ENCODE measurements around the gene CFAP107.

CFAP107 gene

DNA sequence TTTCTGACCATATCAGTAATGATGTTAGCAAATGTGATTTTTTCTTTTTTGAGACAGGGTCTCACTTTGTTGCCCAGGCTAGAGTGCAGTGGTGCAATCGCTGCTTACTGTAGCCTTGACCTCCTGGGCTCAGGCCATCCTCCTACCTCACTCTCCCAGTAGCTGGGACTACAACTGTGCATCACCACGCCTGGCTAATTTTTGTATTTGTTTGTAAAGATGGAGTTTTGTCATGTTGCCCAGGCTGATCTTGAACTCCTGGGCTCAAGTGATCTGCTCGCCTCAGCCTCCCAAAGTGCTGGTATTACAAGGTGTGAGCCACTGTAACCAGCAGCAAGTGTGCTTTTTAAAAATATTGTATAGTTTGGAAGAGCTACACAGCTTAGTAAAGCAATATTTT, 4.1 kb upstream of the CFAP107 start:
- DNase-seq (ENCODE audit: low spot score), result no peak

DNA sequence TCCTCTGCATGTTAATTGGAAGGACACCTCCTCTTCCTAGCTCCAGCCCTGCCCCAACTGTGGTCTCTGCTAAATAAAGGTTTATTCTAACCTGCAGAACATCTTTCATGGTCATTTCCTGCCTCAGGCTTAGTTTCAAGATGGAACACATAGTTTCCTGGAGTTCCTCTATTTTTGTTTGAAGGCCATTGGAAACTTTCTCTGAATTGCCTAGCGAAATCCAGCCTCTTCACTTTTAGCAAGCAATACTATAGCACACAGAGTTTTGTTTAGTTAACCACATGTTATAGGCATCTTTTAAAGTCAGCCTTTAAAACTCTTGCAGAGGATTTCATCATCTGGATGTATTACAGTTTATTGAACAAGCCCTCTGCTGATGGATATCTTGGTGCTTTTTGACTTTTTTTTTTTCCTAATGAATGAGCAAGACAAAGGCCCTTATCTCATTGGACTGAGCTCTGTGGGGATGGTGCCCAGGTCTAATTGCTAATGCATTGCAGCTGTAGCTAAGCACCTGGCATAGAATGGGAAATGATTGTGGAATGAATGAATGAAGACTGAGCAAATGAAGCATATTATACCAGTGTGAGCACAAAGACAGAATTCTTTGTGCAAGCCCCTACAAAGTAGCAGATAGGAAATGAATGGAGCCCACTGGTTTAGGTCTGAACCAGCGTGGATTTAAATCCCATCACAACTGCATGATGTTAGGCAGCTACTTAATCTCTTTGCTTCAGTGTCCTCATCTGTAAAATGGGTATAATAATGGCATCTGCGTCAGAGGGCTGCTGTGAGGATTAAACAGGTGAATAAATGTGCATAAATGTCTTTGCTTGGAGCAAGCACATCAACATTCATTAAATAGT, 641 bp upstream of the CFAP107 start:
- no peak for DNase-seq (ENCODE audit: low spot score)

DNA sequence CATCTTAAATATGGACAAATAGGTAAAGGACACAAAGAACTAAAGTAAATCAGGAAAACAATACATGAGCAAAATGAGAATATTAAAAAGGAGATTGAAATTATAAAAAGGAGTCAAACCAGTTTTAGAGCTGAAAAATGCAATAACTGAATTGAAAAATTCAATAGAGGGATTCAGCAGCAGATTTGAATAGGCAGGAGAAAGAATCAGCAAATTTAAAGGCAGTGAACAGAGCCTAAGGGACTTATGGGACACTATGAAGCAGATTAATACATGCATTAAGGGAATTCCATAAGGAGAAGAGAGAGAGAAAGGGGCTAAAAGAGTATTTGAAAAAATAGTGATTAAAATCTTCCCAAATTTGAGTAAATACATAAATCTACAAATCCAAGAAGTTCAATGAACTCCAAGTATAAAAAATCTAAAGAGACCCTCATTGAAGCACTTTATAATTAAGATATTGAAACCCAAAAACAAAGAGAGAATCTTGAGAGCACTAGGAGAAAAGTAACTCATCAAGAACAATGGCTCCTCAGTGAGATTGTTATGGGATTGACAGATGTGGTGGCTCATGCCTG, 2.9 kb downstream of the CFAP107 start:
- DNase-seq (ENCODE audit: low spot score), result no peak

DNA sequence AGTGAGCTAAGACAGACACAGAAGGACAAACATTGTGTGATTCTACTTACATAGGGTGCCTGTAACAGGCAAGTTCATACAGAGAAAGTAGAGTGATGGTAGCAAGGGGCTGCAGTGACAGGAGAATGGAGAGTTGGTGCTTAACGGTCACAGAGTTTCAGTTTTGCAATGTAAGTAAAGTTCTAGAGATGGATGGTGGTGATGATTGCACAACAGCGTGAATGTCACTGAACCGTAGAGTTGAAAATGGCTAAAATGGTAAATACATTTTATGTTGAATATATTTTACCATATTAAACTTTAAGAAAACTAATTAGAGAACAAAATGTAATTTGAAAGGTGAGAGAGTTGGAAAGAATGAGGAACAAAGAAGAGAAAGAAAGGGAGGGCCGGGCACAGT, 8.7 kb downstream of the CFAP107 start:
- no peak for DNase-seq (ENCODE audit: low spot score)

DNA sequence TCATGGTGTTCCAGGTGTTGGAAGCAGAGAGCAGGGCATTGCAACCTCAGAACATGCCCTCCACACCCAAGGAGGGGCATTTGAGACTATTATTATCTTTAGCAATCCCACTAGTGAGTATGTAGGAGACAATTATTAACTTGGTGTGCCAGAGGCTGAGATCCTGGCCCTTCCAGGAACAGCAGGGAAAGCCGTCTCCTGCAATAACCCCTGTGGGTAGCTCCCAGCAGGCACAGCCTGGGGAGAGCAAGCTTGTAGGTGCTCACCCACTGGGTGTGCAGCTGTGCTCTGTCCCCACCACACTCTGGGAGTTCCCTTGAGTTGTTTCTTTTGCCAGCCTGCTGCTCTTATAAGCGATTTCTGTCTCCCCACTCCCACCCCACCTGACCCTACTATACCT, 10.3 kb downstream of the CFAP107 start:
- no peak for DNase-seq (ENCODE audit: low spot score)

DNA sequence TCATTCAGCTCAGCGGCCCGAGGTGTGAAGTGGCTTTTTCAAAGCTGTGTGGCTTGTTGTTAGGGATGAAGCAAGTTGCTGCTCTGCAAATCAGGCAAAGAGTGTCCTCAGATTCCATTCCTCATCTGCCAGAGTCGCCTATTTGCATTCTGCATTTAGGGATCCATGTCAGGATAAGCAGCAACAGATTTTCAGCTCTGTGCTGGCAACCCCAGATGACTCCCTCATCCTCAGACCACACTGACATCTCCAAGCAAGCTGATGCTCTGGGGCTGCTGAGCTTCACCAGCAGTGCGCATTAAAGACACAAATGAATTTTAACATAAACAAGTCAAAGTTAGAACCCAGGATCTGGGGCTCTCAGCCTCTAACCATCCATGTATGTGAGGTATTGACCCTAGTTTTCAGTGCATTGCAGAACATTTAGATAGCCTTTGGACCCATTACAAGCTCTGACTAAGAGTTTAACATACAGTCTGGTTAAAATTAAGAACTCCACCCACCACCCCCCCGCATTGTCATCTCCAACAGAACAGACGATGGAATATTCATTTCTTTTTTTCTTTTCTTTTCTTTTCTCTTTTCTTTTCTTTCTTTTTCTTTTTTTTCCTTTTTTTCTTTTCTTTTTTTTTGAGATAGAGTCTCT, 10.9 kb downstream of the CFAP107 start:
- DNase-seq (ENCODE audit: low spot score), result no peak

DNA sequence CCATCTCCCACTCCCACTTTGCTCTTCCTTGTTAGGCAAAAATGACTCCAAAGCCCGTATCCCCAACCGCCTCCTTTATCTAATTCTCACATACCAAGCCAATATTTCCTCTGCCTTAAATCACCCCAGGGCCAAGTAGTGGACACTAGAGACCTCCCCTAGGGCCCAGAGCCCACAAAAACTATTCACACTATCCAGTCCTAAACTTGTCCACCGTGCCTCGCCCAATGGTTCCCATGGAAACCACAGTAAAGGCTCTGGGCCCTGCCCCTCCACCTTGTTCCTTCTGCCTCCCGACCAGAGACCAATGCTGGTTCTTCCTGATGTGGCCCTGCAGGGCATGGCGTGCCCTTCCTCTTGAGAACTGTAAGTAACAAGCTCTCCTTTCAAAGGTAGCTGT, 11.8 kb downstream of the CFAP107 start:
- DNase-seq (ENCODE audit: low spot score), result no peak

DNA sequence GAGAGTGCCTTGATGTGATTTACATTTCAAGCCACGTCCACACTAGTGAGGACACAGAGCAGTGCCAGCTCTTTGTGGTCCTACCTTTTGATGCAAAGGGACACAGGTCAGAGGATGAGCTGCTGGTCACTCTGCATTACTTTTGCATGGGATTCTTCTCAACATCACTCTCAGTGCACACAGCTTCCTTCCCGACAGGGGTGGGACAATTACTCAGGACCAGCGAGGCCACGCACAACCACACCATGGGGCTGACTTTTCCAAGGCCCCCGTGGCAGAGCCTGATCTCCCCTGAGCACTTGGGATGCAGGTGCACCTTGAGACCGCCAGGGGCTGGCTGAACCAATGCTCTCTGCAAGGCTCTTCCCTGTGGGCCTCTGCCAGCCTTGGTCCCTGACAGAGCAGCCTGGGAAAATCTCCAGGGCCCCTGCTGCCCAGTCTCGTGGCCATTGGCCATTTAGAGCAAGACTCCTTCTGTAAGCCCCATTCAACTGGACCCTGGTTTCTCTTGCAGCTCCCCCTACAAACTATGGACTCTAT, 14.3 kb downstream of the CFAP107 start:
- DNase-seq (ENCODE audit: low spot score), result peak; percentile 53

DNA sequence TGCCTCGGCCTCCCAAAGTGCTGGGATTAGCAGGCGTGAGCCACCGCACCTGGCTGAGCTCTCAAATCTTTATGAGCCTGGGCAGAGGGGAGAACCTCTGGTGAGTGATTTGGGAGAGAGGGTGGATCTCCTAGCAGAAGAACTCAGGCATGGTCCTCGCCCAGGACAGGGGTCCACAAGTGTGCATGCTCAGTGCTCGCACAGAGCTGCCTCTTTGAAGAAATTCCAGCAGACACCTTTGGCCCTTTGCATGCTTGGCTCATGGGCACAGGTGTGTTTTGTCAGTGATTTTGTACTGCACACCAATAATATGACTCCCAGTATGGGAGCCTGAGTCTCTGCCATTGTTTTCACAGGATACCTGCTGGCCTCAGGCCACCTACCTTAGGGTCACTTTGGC, 15.8 kb downstream of the CFAP107 start:
- no peak for DNase-seq (ENCODE audit: low spot score)

DNA sequence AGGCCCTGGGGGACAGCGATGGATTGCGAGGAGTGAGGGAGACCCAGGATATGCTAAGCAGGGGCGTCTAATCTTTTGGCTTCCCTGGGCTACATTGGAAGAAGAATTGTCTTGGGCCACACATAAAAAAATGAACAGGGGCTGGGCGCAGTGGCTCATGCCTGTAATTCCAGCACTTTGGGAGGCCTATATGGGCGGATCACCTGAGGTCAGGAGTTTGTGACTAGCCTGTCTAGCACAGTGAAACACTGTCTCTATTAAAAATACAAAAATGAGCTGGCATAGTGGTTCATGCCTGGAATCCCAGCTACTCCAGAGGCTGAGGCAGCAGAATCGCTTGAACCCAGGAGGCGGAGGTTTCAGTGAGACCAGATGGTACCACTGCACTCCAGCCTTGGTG, 16.8 kb downstream of the CFAP107 start:
- DNase-seq (ENCODE audit: low spot score), result no peak

DNA sequence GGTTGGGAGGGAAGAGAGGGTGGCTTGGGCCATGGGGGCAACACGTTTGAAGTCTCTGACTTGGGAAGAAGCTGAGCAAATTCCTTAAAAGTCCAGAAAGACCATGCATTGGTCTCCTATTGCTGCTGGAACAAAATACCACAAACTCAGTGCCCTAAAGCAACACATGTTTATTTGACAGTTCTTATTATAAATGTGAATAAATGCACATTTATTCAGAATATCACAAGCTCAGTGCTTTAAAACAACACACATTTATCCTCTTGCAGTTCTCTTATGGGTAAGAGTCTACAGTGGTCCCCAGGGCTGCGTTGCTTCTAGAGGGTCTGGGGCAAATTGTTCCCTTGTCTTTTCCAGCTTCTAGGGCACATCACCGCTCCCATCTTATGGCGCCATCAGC, 17.5 kb downstream of the CFAP107 start:
- DNase-seq (ENCODE audit: low spot score), result no peak

DNA sequence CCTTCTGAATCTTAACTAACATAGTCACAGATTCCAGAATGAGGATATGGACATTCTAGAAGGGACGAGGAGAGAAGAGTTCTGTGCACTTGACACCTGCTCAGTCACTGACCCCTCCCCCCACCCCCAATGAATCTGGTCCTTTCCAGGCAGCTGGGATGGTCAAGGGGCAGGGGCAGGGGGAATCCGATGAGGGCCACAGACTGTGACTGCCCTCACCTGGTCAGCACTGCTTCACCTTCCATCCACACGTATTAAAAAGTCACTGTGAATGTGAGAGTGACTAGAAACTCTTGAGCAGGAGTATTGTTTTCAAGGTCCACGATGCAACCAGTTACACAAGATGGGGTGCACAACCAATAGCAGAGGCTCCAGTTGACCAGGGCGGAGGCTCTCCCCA, 18.0 kb downstream of the CFAP107 start:
- DNase-seq (ENCODE audit: low spot score), result no peak

DNA sequence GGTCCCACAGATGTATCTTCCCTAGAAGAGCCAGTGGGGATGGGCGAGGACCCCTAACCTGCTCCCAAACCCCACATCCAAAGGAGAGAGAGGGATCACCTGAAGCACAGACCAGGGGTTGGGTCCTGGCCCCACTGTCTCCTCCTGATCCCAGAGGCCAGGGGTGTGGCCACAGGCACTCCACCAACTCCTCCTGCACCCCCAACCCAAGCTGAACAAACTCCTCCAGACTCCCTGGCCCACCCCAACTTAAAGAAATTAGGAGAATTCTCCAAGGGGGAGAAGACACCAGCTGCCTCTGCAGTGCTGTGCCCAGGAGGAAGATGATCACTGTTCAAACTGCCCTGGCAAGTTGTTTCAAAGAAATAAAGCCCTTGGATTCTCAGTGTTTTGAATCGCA, 23.0 kb downstream of the CFAP107 start:
- no peak for DNase-seq (ENCODE audit: low spot score)

DNA sequence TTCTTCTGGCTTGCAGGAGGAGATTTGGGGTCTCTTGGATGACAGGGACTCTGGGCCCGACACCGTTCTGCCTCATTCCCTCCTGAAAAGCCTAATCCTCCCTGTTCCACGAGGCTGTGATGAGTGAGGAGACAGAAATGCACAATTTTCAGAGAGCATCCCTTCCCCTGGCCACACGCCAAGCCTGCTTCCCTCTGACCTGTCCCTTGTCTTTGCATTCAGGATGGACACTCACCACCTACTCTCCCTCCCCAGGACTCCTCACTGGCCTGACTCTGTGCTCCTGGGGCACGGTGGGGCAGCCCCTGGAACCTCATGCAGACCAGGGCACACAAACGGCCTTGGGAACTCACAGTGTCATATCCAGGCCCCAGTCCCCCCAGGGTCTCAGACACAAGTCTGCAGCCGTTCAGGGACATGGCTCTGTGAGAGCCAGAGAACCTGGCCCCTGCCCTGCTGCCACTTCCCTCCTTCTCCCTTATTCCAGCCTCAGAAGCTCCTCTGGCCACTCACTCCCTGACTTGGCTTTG, 24.0 kb downstream of the CFAP107 start:
- DNase-seq (ENCODE audit: low spot score), result no peak

DNA sequence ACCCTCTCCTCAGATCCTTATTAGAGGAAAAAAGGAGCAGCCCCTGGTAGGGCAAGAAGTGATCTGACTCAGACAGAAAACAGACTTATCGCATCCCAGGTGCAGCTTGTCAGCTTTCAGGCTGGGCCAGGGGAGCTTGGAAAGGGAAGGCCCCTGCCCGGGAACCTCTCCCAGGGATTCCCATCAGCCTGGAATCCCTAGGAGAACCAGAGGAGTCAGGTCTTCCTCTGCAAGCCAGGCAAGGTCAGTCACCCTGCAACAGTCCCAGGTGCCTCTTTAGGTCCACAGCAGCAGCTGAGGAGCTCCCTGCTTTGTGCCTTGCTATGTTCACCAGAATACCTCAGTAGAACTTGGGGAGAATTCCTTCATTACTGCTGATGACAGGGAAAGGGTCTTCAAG, 24.6 kb downstream of the CFAP107 start:
- no peak for DNase-seq (ENCODE audit: low spot score)

DNA sequence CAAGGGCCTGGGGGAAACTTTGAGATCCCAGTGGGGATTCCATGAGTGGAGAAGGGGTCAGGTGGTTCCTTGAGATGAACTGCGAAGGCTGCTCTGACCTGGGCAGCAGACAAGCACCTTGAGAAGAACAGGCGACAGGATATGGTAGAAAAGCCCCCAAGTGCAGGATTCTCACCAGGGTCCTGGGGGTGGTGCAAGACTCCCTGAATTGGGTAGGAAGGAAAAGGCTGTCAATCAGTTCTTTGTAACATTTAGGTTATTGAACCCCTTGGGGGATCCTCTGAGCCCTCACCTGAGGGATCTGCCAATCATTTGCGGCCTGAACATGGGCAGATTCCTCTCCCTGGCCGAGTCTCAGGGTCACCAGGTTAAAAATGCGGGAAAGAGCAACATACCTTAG, 25.2 kb downstream of the CFAP107 start:
- no peak for DNase-seq (ENCODE audit: low spot score)

DNA sequence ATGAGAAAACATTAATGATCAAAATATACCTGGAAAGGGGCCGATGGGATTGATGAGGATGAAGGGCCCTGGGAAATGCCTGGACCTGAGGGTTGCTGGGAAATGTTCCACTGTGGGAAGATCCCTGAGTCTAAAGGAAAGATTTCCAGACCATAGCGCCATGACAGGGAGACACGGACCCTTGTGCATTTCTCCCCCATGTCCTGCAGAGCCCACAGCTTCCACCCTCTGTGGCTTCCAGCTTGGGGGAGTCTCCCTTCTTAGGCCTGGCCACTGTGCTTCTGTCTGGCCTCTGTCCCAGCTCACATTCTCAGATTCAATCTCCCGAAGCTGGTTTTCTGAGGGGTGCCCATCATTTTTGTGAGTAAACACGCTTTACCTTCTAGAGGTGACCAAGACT, 26.5 kb downstream of the CFAP107 start:
- DNase-seq (ENCODE audit: low spot score), result no peak

DNA sequence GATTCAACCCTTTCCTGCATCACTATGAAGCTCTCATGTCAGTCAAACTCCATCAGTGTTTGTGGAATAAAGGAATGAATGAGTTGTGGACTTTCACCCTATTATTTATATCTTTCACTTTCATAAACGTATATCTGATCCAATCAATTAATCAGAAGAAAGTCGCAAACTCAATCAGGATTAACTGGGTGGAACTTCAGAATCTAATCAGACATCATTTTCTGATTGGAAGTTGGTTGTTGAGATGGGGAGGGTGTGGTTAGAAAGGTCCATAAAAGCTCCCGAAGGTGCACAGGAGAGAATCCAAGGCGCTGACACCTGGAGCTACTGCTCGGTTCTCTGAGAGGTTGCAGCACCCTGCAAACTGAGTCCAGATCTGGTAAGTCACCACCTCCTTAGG, 27.4 kb downstream of the CFAP107 start, which contains the start of gene PRAMEF12:
Gene PRAMEF12 (plus strand): TSS at position 301 of the 400 bp plus-strand sequence. CDS start 1,130 bp downstream, outside the sequence.
- DNase-seq (ENCODE audit: low spot score), result no peak

DNA sequence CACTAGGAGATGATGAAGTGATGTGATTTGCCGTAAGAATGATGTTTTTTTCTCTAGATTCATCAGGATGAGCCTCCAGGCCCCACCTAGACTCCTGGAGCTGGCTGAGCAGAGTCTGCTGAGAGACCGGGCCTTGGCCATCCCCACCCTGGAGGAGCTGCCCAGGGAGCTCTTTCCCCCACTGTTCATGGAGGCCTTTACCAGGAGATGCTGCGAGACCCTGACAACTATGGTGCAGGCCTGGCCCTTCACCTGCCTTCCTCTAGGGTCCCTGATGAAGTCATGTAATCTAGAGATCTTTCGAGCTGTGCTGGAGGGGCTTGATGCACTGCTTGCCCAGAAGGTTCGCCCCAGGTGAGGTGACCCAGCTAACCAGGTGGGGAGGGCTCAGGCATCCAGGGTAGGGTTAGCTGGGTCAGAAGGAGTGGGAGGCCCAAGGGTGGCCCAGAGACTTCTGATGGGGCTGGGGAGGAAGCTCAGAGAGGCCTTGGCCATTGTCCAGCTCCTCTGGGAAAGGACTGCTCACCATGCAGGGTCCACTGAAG, 28.9 kb downstream of the CFAP107 start:
- no peak for DNase-seq (ENCODE audit: low spot score)

DNA sequence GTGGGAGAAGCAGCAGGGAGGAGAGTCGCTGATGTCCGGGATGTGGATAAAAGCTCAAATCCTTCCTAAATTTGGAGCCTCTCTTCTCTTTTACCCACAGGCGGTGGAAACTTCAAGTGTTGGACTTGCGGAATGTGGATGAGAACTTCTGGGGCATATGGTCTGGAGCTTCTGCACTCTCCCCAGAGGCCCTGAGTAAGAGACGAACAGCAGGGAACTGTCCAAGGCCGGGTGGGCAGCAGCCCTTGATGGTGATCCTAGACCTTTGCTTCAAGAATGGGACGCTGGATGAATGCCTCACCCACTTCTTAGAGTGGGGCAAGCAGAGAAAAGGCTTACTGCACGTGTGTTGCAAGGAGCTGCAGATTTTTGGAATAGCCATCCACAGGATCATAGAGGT, 29.4 kb downstream of the CFAP107 start:
- no peak for DNase-seq (ENCODE audit: low spot score)

DNA sequence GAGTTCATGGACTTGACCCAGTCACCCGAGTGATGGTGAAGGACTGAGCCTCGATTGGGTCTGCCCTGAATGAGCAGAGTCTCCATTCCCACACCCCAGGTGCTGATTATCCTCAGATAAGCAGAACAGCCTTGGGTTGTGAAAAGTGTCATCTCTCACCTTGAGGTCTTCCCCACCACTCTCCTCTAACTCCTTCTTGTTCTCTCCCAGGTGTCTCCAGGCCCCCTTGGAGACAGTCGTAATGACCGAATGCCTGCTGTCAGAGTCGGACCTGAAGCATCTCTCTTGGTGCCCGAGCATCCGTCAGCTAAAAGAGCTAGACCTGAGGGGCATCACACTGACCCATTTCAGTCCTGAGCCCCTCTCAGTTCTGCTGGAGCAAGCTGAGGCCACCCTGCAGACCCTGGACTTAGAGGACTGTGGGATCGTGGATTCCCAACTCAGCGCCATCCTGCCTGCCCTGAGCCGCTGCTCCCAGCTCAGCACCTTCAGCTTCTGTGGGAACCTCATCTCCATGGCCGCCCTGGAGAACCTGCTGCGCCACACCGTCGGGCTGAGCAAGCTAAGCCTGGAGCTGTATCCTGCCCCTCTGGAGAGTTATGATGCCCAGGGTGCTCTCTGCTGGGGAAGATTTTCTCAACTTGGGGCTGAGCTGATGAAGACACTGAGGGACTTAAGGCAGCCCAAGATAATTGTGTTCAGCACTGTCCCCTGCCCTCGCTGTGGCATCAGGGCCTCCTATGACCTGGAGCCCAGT, 31.0 kb downstream of the CFAP107 start:
- no peak for DNase-seq (ENCODE audit: low spot score)

DNA sequence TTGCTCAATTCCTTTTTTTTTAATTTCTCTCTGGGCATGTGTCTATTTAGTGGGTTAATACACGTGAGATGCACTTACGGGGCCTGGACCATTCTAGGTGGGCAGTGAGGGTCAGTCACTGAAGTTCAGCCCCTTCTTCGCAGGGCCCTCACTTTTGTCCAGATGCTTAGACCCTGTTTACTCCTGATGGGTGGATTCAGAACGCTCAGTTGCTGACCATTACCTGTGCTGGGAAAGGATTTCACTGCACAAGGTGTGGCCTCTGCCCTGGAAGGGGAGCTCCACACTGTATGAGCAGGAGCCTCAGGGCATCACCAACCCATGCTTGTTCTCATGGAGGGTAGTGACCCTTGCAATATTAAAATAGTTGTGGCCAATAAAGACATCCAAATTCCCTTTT, 32.1 kb downstream of the CFAP107 start:
- DNase-seq (ENCODE audit: low spot score), result no peak

Data from ecto neural progenitor cell (in vitro differentiated cells).